Right lobe of liver (tissue), 6 donors: Measurements from ENCODE around the gene SLC6A9. TPM values are rescaled to one million over a fixed set of nuclear protein-coding genes. Genes with fewer than 3 reads are reported as not detected.

ENCODE experiments used
- ATAC-seq, 4 donors: fragments of 200-7000 bp; cut with Tn5 transposase; one replicate each; pipeline ENCODE4 v1.9.1; 2020; ENCODE audit warnings: mild to moderate bottlenecking in 4 of 4, moderate library complexity in 4 of 4
- DNase-seq, 3 donors: peaks; one replicate each; pipeline ENCODE4 v3.0.0-alpha.2; 2020
- H3K27ac ChIP-seq, 3 donors: fragments of 200-600 bp; one replicate each; pipeline ENCODE4 v1.8.0; 2022
- H3K27me3 ChIP-seq, 2 donors: fragments of 200-600 bp; one replicate each; pipeline ENCODE4 v1.8.0; 2022
- H3K36me3 ChIP-seq, 4 donors: fragments of 200-600 bp; sonication (generic) in 1 of 4; one replicate each; pipeline versions ENCODE4 v1.5.1 to v1.8.0; 2017 to 2022; ENCODE audit warnings: control low read depth in 1 of 4
- H3K4me1 ChIP-seq, 4 donors: fragments of 200-600 bp; sonication (generic) in 1 of 4; one replicate each; pipeline versions ENCODE4 v1.5.1 to v1.8.0; 2017 to 2022; ENCODE audit warnings: control low read depth in 1 of 4
- H3K4me3 ChIP-seq, 3 donors: fragments of 200-600 bp; one replicate each; pipeline ENCODE4 v1.8.0; 2022
- H3K9me3 ChIP-seq, 4 donors: fragments of 200-600 bp; sonication (generic) in 1 of 4; one replicate each; pipeline versions ENCODE4 v1.5.1 to v1.8.0; 2017 to 2022; ENCODE audit warnings: control low read depth in 1 of 4
- POLR2A ChIP-seq: fragments of 450-650 bp; IDR thresholded peaks from one replicate; pipeline ENCODE4 v1.6.1; 2017; ENCODE audit warnings: antibody characterized with exemption, mild to moderate bottlenecking
- WGBS: methylation state at CpG from one replicate; pipeline ENCODE4 v1.1.6; 2018; ENCODE audit warnings: low coverage, low lambda C conversion rate; ENCODE audit not compliant: insufficient coverage; ENCODE audit errors: missing lambda C conversion rate; 5-methylcytosine and 5-hydroxymethylcytosine counted together
- intact Hi-C, 2 donors: fragments of 100-400 bp; cut with DNase I; formaldehyde crosslinking; loops; one replicate each; pipeline versions ENCODE4 v1.11.2 to v1.14.1; 2022
- total RNA-seq, 6 experiments: library from RNA; depleted of rRNA in 2 of 6; stranded (reverse); fragments of >200 nt in 2 of 6; fragmentation: NEBNext Ultra II Directional in 3 of 6; extraction: Animal tissue kit (Norgen Biotek cat#: 25700) in 3 of 6; gene quantifications; one replicate each; pipeline versions ENCODE4 v1.1.0 to v1.2.4, GENCODE V29; 2016 to 2023
- TF ChIP-seq, protein P1 (sequence below), 4 donors: fragments of 200-600 bp in 3 of 4; fragments of 450-650 bp in 1 of 4; IDR thresholded peaks; one replicate each; pipeline versions ENCODE4 v1.5.1 to v1.8.0; 2016 to 2022; ENCODE audit warnings: antibody characterized with exemption in 4 of 4, mild to moderate bottlenecking in 2 of 4
- donor health status: DM: no; HTN: yes; CAD: no.
- donor health status: DM: no; HTN: no; CAD: no.
- donor health status: DM: no; HTN: no; CAD: no.
- donor health status: DM: no; HTN: yes; CAD: no.
- donor health status: DM: no; HTN: yes; CAD: no.

SLC6A9 gene
- total RNA-seq, 6 experiments from 2014 or later: 0.78 to 2.2 (median 1.9) TPM

DNA sequence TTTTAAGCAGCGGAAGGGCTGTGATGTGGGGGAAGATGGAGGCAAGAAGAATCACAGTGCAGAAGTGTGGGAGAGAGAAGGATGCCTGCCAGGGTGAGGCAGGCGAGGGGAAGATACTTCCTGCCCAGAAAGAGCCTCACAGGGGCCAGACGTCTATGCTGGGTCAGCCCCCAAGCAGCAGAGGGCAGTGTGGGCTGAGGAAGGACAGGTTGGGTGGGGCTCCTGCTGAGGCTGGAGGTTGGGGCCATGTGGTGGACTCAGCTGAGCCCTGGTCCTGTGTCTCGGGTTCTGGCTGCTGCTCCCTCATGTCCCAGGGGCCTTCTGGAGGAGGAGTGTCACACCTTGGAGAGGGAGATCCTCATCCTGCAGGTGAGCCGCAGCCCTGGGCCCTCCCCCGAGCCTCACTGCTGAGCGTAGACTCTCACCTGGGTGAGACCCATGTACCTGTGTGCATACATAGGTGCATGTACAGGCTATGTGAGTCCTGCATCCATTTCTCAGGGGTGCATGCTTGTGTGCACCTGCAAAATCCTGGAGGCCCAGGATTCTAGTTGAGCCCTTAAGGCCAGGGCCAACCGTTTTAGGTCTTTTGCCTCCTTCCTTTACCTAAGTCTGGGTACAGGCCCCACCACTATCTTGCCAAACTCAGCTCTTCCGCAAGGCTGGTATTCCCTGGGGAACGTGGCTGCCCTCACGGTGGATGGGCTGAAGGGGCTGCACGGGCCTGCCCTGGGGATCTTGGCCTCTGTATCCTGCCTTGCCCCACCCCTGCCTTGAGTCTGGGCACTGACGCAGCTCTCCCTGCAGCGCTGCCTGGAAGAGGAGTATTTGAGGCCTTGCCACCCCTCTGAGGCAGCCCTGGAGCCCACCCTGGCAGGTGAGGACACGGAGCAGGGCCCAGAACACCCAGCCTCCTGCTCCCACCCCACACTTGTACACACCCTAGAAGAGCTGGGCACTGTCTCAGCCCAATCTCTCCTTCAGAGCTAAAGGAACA is 36.2 kb downstream of the SLC6A9 start:
- WGBS: 86% methylated on average over 3 of the region's 15 CpGs

DNA sequence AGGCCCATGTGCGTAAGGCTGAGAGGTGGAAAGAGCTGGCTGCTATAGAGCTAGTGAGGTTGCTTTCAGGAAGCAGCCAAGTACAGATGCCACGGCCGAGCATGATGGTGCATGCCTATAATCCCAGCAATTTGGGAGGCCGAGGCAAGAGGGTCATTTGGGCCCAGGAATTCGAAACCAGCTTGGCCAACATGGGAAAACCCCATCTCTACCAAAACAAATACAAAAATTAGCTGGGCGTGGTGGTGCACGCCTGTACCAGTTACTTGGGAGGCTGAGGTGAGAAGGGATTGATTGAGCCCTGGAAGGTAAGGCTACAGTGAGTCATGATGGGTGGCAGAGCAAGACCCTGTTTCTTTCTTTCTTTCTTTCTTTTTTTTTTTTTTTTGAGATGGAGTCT is 37.2 kb downstream of the SLC6A9 start:
- peaks cover 0 to 7% (median 1%) of the 10 kb centered on the region in 4 donors for H3K4me1 ChIP-seq
- no peak for DNase-seq
- no peak overlapping the region for H3K27ac ChIP-seq
- H3K4me3 ChIP-seq: no peak overlapping the region
- H3K9me3 ChIP-seq: no peaks in the 10 kb centered on the region
- no peak for TF ChIP-seq POLR2A
- TF ChIP-seq, protein P1, sequence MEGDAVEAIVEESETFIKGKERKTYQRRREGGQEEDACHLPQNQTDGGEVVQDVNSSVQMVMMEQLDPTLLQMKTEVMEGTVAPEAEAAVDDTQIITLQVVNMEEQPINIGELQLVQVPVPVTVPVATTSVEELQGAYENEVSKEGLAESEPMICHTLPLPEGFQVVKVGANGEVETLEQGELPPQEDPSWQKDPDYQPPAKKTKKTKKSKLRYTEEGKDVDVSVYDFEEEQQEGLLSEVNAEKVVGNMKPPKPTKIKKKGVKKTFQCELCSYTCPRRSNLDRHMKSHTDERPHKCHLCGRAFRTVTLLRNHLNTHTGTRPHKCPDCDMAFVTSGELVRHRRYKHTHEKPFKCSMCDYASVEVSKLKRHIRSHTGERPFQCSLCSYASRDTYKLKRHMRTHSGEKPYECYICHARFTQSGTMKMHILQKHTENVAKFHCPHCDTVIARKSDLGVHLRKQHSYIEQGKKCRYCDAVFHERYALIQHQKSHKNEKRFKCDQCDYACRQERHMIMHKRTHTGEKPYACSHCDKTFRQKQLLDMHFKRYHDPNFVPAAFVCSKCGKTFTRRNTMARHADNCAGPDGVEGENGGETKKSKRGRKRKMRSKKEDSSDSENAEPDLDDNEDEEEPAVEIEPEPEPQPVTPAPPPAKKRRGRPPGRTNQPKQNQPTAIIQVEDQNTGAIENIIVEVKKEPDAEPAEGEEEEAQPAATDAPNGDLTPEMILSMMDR (IDR thresholded peaks at IDR 0.05): no peak
- intact Hi-C loops: no loop called here
- no peaks in the 10 kb centered on the region for H3K36me3 ChIP-seq
- WGBS: 89% methylated on average over 5 of the region's 7 CpGs
- no peaks in the 10 kb centered on the region for H3K27me3 ChIP-seq
- no peak for ATAC-seq

More for the DNA sequence above, 36.2 kb downstream of the SLC6A9 start:
- DNase-seq (no peak), ATAC-seq (no peak)
- Histone ChIP-seq H3K4me1 (peaks cover 0 to 7% (median 1%) of the 10 kb centered on the region in 4 donors), H3K27me3 (no peaks in the 10 kb centered on the region), H3K9me3 (no peaks in the 10 kb centered on the region), H3K4me3 (no peak overlapping the region), H3K27ac (no peak overlapping the region), H3K36me3 (no peaks in the 10 kb centered on the region)
- intact Hi-C loops: no loop called here
- no peak for TF ChIP-seq POLR2A
- TF ChIP-seq, protein P1 (IDR thresholded peaks at IDR 0.05): peak in 2 of 4 donors; percentile 9 to 13

DNA sequence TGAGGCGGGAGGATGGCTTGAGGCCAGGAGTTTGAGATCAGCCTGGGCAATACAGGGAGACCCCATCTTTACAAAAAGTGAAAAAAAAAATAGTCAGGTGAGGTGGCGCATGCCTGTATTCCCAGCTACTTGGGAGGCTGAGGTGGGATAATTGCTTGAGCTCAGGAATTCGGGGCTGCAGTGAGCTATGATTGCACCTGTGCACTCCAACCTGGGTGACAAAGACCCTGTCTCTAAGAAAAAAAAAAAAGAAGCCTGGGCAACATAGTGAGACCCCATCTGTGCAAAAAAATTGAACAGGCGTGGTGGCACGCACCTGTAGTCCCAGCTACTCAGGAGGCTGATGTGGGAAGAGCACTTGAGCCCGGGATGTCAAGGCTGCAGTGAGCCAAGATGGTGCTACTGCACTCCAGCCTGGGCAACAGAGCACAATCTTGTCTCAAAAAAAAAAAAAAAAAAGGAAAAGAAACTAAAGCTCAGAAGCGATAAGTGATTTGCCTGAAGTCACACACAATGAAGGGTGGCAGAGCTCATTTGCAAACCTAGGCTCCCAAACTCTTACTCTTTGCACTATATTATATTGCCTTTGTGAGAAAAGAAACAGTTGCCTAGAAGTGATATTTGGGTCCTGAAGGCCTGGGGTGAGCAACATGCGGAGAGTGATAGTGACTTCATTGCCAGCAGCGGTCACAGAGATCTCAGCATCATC is 37.9 kb downstream of the SLC6A9 start:
- H3K9me3 ChIP-seq: no peaks in the 10 kb centered on the region
- no peak overlapping the region for H3K27ac ChIP-seq
- H3K36me3 ChIP-seq: no peaks in the 10 kb centered on the region
- ATAC-seq (no peak), DNase-seq (no peak)
- 95% methylated on average over 8 of the region's 9 CpGs for WGBS
- H3K27me3 ChIP-seq: no peaks in the 10 kb centered on the region
- intact Hi-C loops: no loop called here
- TF ChIP-seq, protein P1 (IDR thresholded peaks at IDR 0.05): no peak
- TF ChIP-seq POLR2A: no peak
- H3K4me3 ChIP-seq: no peak overlapping the region
- H3K4me1 ChIP-seq: peaks cover 0 to 7% (median 1%) of the 10 kb centered on the region in 4 donors

DNA sequence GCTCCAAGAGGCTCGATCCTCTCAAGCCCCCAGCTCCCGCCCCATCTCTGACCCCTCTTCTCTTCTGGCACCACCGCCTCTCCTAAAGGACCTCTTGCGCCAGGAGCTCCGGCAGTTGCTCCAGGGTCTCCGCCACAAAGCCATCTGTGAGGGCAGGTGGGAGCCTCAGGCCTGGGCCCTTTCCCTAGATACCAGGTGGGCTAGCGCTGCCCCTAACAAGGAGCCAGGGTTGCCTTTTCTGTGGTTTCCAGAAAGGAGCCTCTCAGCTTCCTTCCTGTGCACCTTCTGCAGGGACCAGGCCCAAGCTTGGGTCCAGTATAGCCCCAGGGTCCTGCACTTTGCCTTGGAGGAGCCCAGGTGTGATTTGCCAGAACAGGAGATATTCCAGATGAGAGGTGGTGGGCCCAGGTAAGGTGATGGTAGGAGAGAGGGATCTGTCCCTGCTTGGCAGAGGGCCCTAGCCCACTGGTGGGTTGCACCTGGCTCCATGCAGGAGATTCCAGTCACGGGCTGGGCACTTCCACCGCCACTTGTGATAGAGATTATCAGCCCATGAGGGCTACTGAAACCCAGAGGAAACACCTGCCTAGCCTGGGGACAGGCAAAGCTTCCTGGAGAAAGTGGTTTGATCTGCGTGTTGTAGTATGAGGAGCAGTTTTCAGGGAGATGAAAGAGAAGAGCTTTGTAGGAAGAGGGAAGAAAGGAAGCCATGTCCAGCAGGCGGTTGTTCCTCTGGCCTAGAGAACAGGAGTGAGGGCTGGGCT is 38.8 kb downstream of the SLC6A9 start:
- WGBS: 52% methylated on average over 6 of the region's 11 CpGs
- TF ChIP-seq, protein P1 (IDR thresholded peaks at IDR 0.05): no peak
- TF ChIP-seq POLR2A: no peak
- Histone ChIP-seq H3K27me3 (no peaks in the 10 kb centered on the region), H3K9me3 (no peaks in the 10 kb centered on the region), H3K4me1 (peaks cover 0 to 12% (median 1%) of the 10 kb centered on the region in 4 donors), H3K36me3 (no peaks in the 10 kb centered on the region), H3K27ac (peak overlapping the region in 2 of 3 donors; percentile 54 to 68), H3K4me3 (peak overlapping the region; percentile 54 to 75 (median 61))
- intact Hi-C loops: no loop called here
- ATAC-seq: no peak
- DNase-seq: no peak
